K562 (cell line): Measurements from ENCODE around the gene HSD17B11. TPM values are rescaled to one million over a fixed set of nuclear protein-coding genes. Genes with fewer than 3 reads are reported as not detected.

Experiments
- ASH1L ChIP-seq: fragments of 450-650 bp; IDR thresholded peaks from 2 replicates; pipeline ENCODE4 v1.6.1; 2018; ENCODE audit warnings: borderline replicate concordance, mild to moderate bottlenecking, low read depth; ENCODE audit not compliant: partially characterized antibody
- CHD4 ChIP-seq: fragments of 200-600 bp; sonication (generic); IDR thresholded peaks from 3 replicates; pipeline ENCODE4 v1.6.1; 2012; ENCODE audit warnings: low read depth, mild to moderate bottlenecking, mixed read lengths, low read length, inconsistent platforms; ENCODE audit not compliant: insufficient read depth, insufficient replicate concordance, poor library complexity, severe bottlenecking
- CREB5 ChIP-seq: fragments of 250-450 bp; sonication (Bioruptor Pico); IDR thresholded peaks from 2 replicates; pipeline ENCODE4 v1.5.0; 2020; ENCODE audit warnings: mild to moderate bottlenecking
- GATAD2B ChIP-seq: fragments of 450-650 bp; IDR thresholded peaks from 2 replicates; pipeline ENCODE4 v1.6.1; 2017; ENCODE audit warnings: mild to moderate bottlenecking, borderline replicate concordance
- KLF6 ChIP-seq: fragments of 250-450 bp; sonication (Bioruptor Pico); IDR thresholded peaks from 2 replicates; pipeline ENCODE4 v1.4.0; 2020; ENCODE audit warnings: mild to moderate bottlenecking, moderate library complexity, borderline replicate concordance
- LARP7 ChIP-seq: fragments of 450-650 bp; IDR thresholded peaks from 2 replicates; pipeline ENCODE4 v1.6.1; 2016
- MLX ChIP-seq, 2 experiments: fragments of 450-650 bp in 1 of 2; sonication (generic) in 1 of 2; formaldehyde crosslinking; conservative IDR thresholded peaks; 2 replicates each; pipeline versions ENCODE4 v1.4.0 to v1.8.1; 2020 to 2022; ENCODE audit warnings: mild to moderate bottlenecking in 1 of 2, missing genetic modification reagents in 1 of 2
- NFE2L1 ChIP-seq: fragments of 450-650 bp; IDR thresholded peaks from 2 replicates; pipeline ENCODE4 v1.6.1; 2016; ENCODE audit warnings: missing genetic modification characterization, low read depth, mild to moderate bottlenecking, missing compliant biosample characterization, moderate library complexity, borderline replicate concordance
- NFIX ChIP-seq: fragments of 250-450 bp; sonication (Bioruptor Pico); IDR thresholded peaks from 2 replicates; pipeline ENCODE4 v1.4.0; 2020; ENCODE audit warnings: low read depth, mild to moderate bottlenecking, moderate library complexity
- PBX2 ChIP-seq, 2 experiments: IDR thresholded peaks in 1 of 2; conservative IDR thresholded peaks in 1 of 2; 2 replicates each; pipeline ENCODE4 v1.6.1; 2016; ENCODE audit warnings: low read depth in 2 of 2, mild to moderate bottlenecking in 1 of 2, missing compliant biosample characterization in 1 of 2, missing genetic modification characterization in 1 of 2, moderate library complexity in 1 of 2
- POLR2A ChIP-seq: fragments of 450-650 bp; conservative IDR thresholded peaks from 2 replicates; pipeline ENCODE4 v1.6.1; 2016
- PPARD ChIP-seq: fragments of 250-450 bp; sonication (Bioruptor Pico); IDR thresholded peaks from 2 replicates; pipeline ENCODE4 v1.8.0; 2022; ENCODE audit warnings: inconsistent platforms, mild to moderate bottlenecking, moderate library complexity
- PTBP1 ChIP-seq: fragments of 200-400 bp; formaldehyde crosslinking; IDR thresholded peaks from 2 replicates; pipeline ENCODE4 v1.6.1; 2017; ENCODE audit warnings: low read depth, low read length
- PTTG1 ChIP-seq: fragments of 450-650 bp; IDR thresholded peaks from 2 replicates; pipeline ENCODE4 v1.6.1; 2016; ENCODE audit warnings: low read depth, mild to moderate bottlenecking, missing genetic modification characterization, missing compliant biosample characterization
- SAFB ChIP-seq: fragments of 200-400 bp; formaldehyde crosslinking; IDR thresholded peaks from 2 replicates; pipeline ENCODE4 v1.6.1; 2017; ENCODE audit warnings: low read depth, low read length, borderline replicate concordance
- SIX5 ChIP-seq, 2 experiments: IDR thresholded peaks; 2 replicates each; pipeline ENCODE4 v1.6.1; 2011; ENCODE audit warnings: low read length in 2 of 2, borderline replicate concordance in 1 of 2, low read depth in 1 of 2, mild to moderate bottlenecking in 1 of 2, moderate library complexity in 1 of 2; ENCODE audit not compliant: insufficient read depth in 1 of 2
- SUPT5H ChIP-seq: fragments of 450-650 bp; IDR thresholded peaks from 2 replicates; pipeline ENCODE4 v1.6.1; 2016
- ZNF212 ChIP-seq: fragments of 450-650 bp; formaldehyde crosslinking; IDR thresholded peaks from 2 replicates; pipeline ENCODE4 v1.4.0; 2020; ENCODE audit warnings: mild to moderate bottlenecking
- ZNF398 ChIP-seq: fragments of 250-450 bp; sonication (Bioruptor Pico); IDR thresholded peaks from 2 replicates; pipeline ENCODE4 v1.8.0; 2021; ENCODE audit warnings: moderate library complexity, mild to moderate bottlenecking, inconsistent platforms
- ZNF445 ChIP-seq: fragments of 250-450 bp; sonication (Bioruptor Pico); IDR thresholded peaks from 2 replicates; pipeline ENCODE4 v1.4.0; 2020; ENCODE audit warnings: low read depth, mild to moderate bottlenecking, moderate library complexity
- polyA plus RNA-seq, 8 experiments: library from polyadenylated mRNA; depleted of rRNA in 4 of 8; stranded (reverse) in 5 of 8; unstranded in 3 of 8; fragments of >200 nt; fragmentation: Nextera tagmentation in 2 of 8; fragmentation: Illumina TruSeq in 1 of 8; extraction: Ambion mirVana in 2 of 8; extraction: Trizol in 1 of 8; gene quantifications; 2 replicates each; pipeline versions ENCODE4 v1.2.1 to v1.2.3, GENCODE V29; 2011 to 2014; ENCODE audit warnings: inconsistent platforms in 1 of 8, missing spikeins in 1 of 8
- total RNA-seq, 7 experiments: library from RNA; depleted of rRNA in 6 of 7; stranded (reverse); fragments of >200 nt in 6 of 7; fragmentation: Illumina TruSeq in 2 of 7; extraction: Trizol in 2 of 7; gene quantifications; 2 replicates each; pipeline versions ENCODE4 v1.2.1 to v1.2.3, GENCODE V29; 2011 to 2021; ENCODE audit warnings: low replicate concordance in 1 of 7

HSD17B11 gene
- total and polyA plus RNA-seq, 9 of the 15 experiments (the other 6 are each of a cell fraction or from before 2014, with no cell fraction given), result 26.0 to 108 (median 81.0) TPM

GRCh38 chr4:87422104-87423052 lies 31.4 kb upstream of the HSD17B11 start, which contains the start of gene NUDT9 (continued):
- TF ChIP-seq ZNF398 (CRISPR knock-in tag) (no peak), KLF6 (CRISPR knock-in tag) (peak; percentile 16; the same call in 1 of the 2 replicates), NFE2L1 (tag) (no peak), CHD4 (no peak), PTTG1 (tag) (no peak), SIX5 (IDR thresholded peaks at IDR 0.05; ENCODE audit: borderline replicate concordance in 1 of 2, insufficient read depth in 1 of 2, low read depth in 1 of 2, low read length in 2 of 2) (no peak), ASH1L (no peak), PTBP1 (no peak), CREB5 (CRISPR knock-in tag) (no peak), SUPT5H (peak; percentile 95), GATAD2B (no peak), MLX (CRISPR knock-in tag; conservative IDR thresholded peaks at IDR 0.05) (no peak), ZNF445 (CRISPR knock-in tag) (no peak), PBX2 (CRISPR knock-in tag; IDR thresholded peaks at IDR 0.05; ENCODE audit: low read depth) (no peak), PBX2 (tag; conservative IDR thresholded peaks at IDR 0.05; ENCODE audit: low read depth) (peak; percentile 59), ZNF212 (CRISPR knock-in tag) (no peak), POLR2A (peak; percentile 96), PPARD (no peak), LARP7 (peak; percentile 27; the same call in 1 of the 2 replicates), NFIX (CRISPR knock-in tag) (no peak), SAFB (no peak)
